Liver (tissue), 9 donors: Measurements from ENCODE around the gene C5. TPM values are rescaled to one million over a fixed set of nuclear protein-coding genes. Genes with fewer than 3 reads are reported as not detected.

Source experiments
- DNase-seq: peaks from one replicate; pipeline ENCODE4 v3.0.0-alpha.2; 2017; ENCODE audit warnings: low spot score
- H3K27ac ChIP-seq, 2 donors: one replicate each; pipeline ENCODE4 v1.7.0; 2013; ENCODE audit warnings: inconsistent platforms in 2 of 2, low read length in 2 of 2, control low read depth in 1 of 2, low read depth in 1 of 2, mild to moderate bottlenecking in 1 of 2
- H3K27me3 ChIP-seq, 4 donors: one replicate each; pipeline versions ENCODE4 v1.6.1 to v1.7.0; 2013; ENCODE audit warnings: low read length in 3 of 4, inconsistent platforms in 1 of 4, mild to moderate bottlenecking in 1 of 4, moderate library complexity in 1 of 4; ENCODE audit not compliant: control insufficient read depth in 4 of 4, insufficient read depth in 4 of 4
- H3K36me3 ChIP-seq, 4 donors: one replicate each; pipeline versions ENCODE4 v1.6.1 to v1.7.0; 2013; ENCODE audit warnings: low read length in 3 of 4, mild to moderate bottlenecking in 3 of 4, low read depth in 1 of 4, moderate library complexity in 1 of 4; ENCODE audit not compliant: control insufficient read depth in 4 of 4, insufficient read depth in 3 of 4
- H3K4me1 ChIP-seq, 4 donors: one replicate each; pipeline versions ENCODE4 v1.6.1 to v1.7.0; 2013; ENCODE audit warnings: low read length in 3 of 4, mild to moderate bottlenecking in 3 of 4, moderate library complexity in 1 of 4; ENCODE audit not compliant: control insufficient read depth in 4 of 4, insufficient read depth in 4 of 4
- H3K4me3 ChIP-seq, 3 donors: one replicate each; pipeline versions ENCODE4 v1.6.1 to v1.7.0; 2013; ENCODE audit warnings: low read length in 3 of 3, control low read depth in 1 of 3, low read depth in 1 of 3, mild to moderate bottlenecking in 1 of 3
- H3K9ac ChIP-seq, 2 donors: one replicate each; pipeline ENCODE4 v1.7.0; 2013; ENCODE audit warnings: low read length in 2 of 2, mild to moderate bottlenecking in 2 of 2, moderate library complexity in 2 of 2, control low read depth in 1 of 2, low read depth in 1 of 2
- H3K9me3 ChIP-seq, 4 donors: one replicate each; pipeline versions ENCODE4 v1.6.1 to v1.7.0; 2013; ENCODE audit warnings: low read length in 3 of 4; ENCODE audit not compliant: control insufficient read depth in 4 of 4
- EGR1 ChIP-seq, 2 donors: IDR thresholded peaks; 2 replicates each; pipeline ENCODE4 v1.6.1; 2016 to 2018; ENCODE audit warnings: antibody characterized with exemption in 2 of 2, low read depth in 2 of 2
- FOXA1 ChIP-seq: IDR thresholded peaks from 2 replicates; pipeline ENCODE4 v1.6.1; 2016; ENCODE audit warnings: antibody characterized with exemption
- FOXA2 ChIP-seq: IDR thresholded peaks from 2 replicates; pipeline ENCODE4 v1.6.1; 2016; ENCODE audit warnings: antibody characterized with exemption
- GABPA ChIP-seq, 2 donors: IDR thresholded peaks in 1 of 2; conservative IDR thresholded peaks in 1 of 2; 2 replicates each; pipeline ENCODE4 v1.6.1; 2016; ENCODE audit warnings: antibody characterized with exemption in 2 of 2, mild to moderate bottlenecking in 1 of 2, moderate library complexity in 1 of 2
- HNF4A ChIP-seq, 2 donors: conservative IDR thresholded peaks; 2 replicates each; pipeline ENCODE4 v1.6.1; 2016; ENCODE audit warnings: antibody characterized with exemption in 2 of 2, mild to moderate bottlenecking in 2 of 2
- HNF4G ChIP-seq: IDR thresholded peaks from 2 replicates; pipeline ENCODE4 v1.6.1; 2016; ENCODE audit warnings: antibody characterized with exemption
- JUND ChIP-seq, 2 donors: IDR thresholded peaks; 2 replicates each; pipeline ENCODE4 v1.6.1; 2016; ENCODE audit warnings: antibody characterized with exemption in 2 of 2
- NR2F2 ChIP-seq: IDR thresholded peaks from 2 replicates; pipeline ENCODE4 v1.6.1; 2016; ENCODE audit warnings: antibody characterized with exemption
- RAD21 ChIP-seq, 2 donors: IDR thresholded peaks; 2 replicates each; pipeline ENCODE4 v1.6.1; 2016; ENCODE audit warnings: antibody characterized with exemption in 2 of 2, mild to moderate bottlenecking in 2 of 2
- RXRA ChIP-seq, 2 donors: IDR thresholded peaks; 2 replicates each; pipeline ENCODE4 v1.6.1; 2017 to 2018; ENCODE audit warnings: antibody characterized with exemption in 2 of 2, mild to moderate bottlenecking in 1 of 2
- SP1 ChIP-seq: IDR thresholded peaks from 2 replicates; pipeline ENCODE4 v1.6.1; 2018; ENCODE audit warnings: antibody characterized with exemption, mild to moderate bottlenecking
- TAF1 ChIP-seq: conservative IDR thresholded peaks from 2 replicates; pipeline ENCODE4 v1.6.1; 2016; ENCODE audit warnings: antibody characterized with exemption, mild to moderate bottlenecking
- YY1 ChIP-seq: IDR thresholded peaks from 2 replicates; pipeline ENCODE4 v1.6.1; 2016; ENCODE audit warnings: antibody characterized with exemption, mild to moderate bottlenecking
- WGBS: extraction: QIAGEN DNeasy Blood & Tissue Kit; methylation state at CpG from one replicate; pipeline ENCODE4 v1.1.7; 2013; 5-methylcytosine and 5-hydroxymethylcytosine counted together
- polyA plus RNA-seq, 2 donors: library from polyadenylated mRNA; stranded (reverse) in 1 of 2; unstranded in 1 of 2; fragments of 200-250 nt in 1 of 2; fragments of >200 nt in 1 of 2; fragmentation: Nextera tagmentation in 1 of 2; extraction: Ambion mirVana in 1 of 2; gene quantifications; one replicate each; pipeline versions ENCODE4 v1.2.1 to v1.2.3, GENCODE V29; 2013 to 2015
- total RNA-seq, 2 donors: library from RNA; depleted of rRNA; stranded (reverse); fragments of >200 nt; gene quantifications; one replicate each; pipeline ENCODE4 v1.2.3, GENCODE V29; 2014
- TF ChIP-seq, protein P1 (sequence below): fragments of 150-350 bp; IDR thresholded peaks from 2 replicates; pipeline ENCODE4 v1.5.1; 2017; ENCODE audit warnings: improper control_type of control experiment, low read depth, low read length; ENCODE audit not compliant: missing input control
- TF ChIP-seq, protein P2 (sequence below): IDR thresholded peaks from 2 replicates; pipeline ENCODE4 v1.6.1; 2016; ENCODE audit warnings: antibody characterized with exemption
- TF ChIP-seq, protein P3 (sequence below): IDR thresholded peaks from 2 replicates; pipeline ENCODE4 v1.6.1; 2016; ENCODE audit warnings: antibody characterized with exemption, mild to moderate bottlenecking
- TF ChIP-seq, protein P4 (sequence below): IDR thresholded peaks from 2 replicates; pipeline ENCODE4 v1.6.1; 2016; ENCODE audit warnings: antibody characterized with exemption
- TF ChIP-seq, protein P5 (sequence below): IDR thresholded peaks from 2 replicates; pipeline ENCODE4 v1.6.1; 2016; ENCODE audit warnings: antibody characterized with exemption
- donor health status: healthy.
- donor health status: healthy.
- donor health status: healthy.
- donor health status: healthy.
- donor health status: healthy.

The C5 gene
- total RNA-seq: 100 to 1,000 TPM; 456 to 485 TPM
- polyA plus RNA-seq: 100 to 1,000 TPM; 127 to 266 TPM

DNA sequence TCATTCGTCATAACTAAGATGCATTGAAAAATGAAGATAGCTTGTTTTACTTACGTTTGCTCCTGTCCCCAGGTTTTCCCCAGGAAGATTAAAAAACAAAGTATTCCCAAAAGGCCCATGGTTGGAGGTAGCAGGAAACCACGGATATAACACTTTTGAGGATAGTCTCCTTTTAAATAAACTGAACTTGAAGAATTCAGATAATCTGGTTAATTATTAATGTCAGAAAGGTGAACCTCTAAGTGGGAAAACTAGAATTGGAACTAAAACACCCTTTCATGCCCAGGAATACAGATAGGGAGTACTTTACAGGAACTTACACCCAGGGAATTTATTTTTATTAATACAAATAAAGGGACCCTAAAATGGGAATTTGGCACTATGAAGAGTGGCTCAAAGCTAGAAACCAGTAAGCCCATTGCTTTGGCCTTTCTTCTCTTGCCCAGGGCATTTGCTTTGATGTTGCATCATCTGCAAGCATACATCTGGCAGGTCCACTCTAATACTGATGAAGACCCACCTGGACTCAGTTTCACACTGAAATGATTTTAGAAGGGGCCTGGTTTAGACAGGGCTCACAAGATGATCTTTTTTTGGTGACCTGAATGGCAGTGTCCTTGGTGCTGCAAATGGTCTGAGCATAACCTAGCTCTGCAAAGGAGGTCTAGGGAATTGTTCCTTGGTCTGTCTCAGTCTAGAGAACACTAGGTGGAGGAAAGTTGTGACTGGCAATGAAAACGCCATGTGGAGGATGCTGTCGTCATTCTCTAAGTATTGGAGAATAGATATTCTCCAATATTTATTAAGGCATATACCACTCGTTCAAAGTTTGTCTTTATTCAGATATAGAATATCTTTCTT lies at the start of gene C5:
C5 (minus strand) TSS at position 148 of the 861 bp plus-strand sequence; CDS start at position 119, 29 bp downstream.
- H3K4me3 ChIP-seq: peak within 1 kb of the TSS; percentile 69 to 98 (median 94)
- H3K27me3 ChIP-seq: no peaks in the 10 kb centered on the region
- WGBS: 32% methylated on average over 6 of the region's 6 CpGs
- TF ChIP-seq RAD21 (IDR thresholded peaks at IDR 0.05) (peak in 1 of 2 donors; percentile 12), HNF4G (no peak), GABPA (IDR thresholded peaks at IDR 0.05 in 1 of 2, conservative IDR thresholded peaks at IDR 0.05 in 1 of 2) (no peak), NR2F2 (no peak), JUND (IDR thresholded peaks at IDR 0.05) (peak; percentile 38 to 40), SP1 (peak; percentile 53), YY1 (peak; percentile 48), FOXA1 (no peak), FOXA2 (no peak), RXRA (IDR thresholded peaks at IDR 0.05) (peak; percentile 36 to 44), HNF4A (conservative IDR thresholded peaks at IDR 0.05) (peak; percentile 40 to 45), TAF1 (peak; percentile 86), EGR1 (IDR thresholded peaks at IDR 0.05; ENCODE audit: low read depth in 2 of 2) (no peak)
- TF ChIP-seq, protein P1, sequence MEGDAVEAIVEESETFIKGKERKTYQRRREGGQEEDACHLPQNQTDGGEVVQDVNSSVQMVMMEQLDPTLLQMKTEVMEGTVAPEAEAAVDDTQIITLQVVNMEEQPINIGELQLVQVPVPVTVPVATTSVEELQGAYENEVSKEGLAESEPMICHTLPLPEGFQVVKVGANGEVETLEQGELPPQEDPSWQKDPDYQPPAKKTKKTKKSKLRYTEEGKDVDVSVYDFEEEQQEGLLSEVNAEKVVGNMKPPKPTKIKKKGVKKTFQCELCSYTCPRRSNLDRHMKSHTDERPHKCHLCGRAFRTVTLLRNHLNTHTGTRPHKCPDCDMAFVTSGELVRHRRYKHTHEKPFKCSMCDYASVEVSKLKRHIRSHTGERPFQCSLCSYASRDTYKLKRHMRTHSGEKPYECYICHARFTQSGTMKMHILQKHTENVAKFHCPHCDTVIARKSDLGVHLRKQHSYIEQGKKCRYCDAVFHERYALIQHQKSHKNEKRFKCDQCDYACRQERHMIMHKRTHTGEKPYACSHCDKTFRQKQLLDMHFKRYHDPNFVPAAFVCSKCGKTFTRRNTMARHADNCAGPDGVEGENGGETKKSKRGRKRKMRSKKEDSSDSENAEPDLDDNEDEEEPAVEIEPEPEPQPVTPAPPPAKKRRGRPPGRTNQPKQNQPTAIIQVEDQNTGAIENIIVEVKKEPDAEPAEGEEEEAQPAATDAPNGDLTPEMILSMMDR: no peak
- TF ChIP-seq, protein P2, sequence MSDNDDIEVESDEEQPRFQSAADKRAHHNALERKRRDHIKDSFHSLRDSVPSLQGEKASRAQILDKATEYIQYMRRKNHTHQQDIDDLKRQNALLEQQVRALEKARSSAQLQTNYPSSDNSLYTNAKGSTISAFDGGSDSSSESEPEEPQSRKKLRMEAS: no peak
- TF ChIP-seq, protein P3, sequence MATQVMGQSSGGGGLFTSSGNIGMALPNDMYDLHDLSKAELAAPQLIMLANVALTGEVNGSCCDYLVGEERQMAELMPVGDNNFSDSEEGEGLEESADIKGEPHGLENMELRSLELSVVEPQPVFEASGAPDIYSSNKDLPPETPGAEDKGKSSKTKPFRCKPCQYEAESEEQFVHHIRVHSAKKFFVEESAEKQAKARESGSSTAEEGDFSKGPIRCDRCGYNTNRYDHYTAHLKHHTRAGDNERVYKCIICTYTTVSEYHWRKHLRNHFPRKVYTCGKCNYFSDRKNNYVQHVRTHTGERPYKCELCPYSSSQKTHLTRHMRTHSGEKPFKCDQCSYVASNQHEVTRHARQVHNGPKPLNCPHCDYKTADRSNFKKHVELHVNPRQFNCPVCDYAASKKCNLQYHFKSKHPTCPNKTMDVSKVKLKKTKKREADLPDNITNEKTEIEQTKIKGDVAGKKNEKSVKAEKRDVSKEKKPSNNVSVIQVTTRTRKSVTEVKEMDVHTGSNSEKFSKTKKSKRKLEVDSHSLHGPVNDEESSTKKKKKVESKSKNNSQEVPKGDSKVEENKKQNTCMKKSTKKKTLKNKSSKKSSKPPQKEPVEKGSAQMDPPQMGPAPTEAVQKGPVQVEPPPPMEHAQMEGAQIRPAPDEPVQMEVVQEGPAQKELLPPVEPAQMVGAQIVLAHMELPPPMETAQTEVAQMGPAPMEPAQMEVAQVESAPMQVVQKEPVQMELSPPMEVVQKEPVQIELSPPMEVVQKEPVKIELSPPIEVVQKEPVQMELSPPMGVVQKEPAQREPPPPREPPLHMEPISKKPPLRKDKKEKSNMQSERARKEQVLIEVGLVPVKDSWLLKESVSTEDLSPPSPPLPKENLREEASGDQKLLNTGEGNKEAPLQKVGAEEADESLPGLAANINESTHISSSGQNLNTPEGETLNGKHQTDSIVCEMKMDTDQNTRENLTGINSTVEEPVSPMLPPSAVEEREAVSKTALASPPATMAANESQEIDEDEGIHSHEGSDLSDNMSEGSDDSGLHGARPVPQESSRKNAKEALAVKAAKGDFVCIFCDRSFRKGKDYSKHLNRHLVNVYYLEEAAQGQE: no peak
- TF ChIP-seq, protein P4, sequence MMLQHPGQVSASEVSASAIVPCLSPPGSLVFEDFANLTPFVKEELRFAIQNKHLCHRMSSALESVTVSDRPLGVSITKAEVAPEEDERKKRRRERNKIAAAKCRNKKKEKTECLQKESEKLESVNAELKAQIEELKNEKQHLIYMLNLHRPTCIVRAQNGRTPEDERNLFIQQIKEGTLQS: peak; percentile 92
- TF ChIP-seq, protein P5, sequence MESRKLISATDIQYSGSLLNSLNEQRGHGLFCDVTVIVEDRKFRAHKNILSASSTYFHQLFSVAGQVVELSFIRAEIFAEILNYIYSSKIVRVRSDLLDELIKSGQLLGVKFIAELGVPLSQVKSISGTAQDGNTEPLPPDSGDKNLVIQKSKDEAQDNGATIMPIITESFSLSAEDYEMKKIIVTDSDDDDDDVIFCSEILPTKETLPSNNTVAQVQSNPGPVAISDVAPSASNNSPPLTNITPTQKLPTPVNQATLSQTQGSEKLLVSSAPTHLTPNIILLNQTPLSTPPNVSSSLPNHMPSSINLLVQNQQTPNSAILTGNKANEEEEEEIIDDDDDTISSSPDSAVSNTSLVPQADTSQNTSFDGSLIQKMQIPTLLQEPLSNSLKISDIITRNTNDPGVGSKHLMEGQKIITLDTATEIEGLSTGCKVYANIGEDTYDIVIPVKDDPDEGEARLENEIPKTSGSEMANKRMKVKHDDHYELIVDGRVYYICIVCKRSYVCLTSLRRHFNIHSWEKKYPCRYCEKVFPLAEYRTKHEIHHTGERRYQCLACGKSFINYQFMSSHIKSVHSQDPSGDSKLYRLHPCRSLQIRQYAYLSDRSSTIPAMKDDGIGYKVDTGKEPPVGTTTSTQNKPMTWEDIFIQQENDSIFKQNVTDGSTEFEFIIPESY: no peak
- H3K27ac ChIP-seq: peak within 1 kb of the TSS; percentile 58 to 86
- H3K4me1 ChIP-seq: peaks cover 8 to 42% (median 28%) of the 10 kb centered on the region in 4 donors
- no peak for DNase-seq
- no peaks in the 10 kb centered on the region for H3K9me3 ChIP-seq
- H3K36me3 ChIP-seq: no peaks in the 10 kb centered on the region
- peak within 1 kb of the TSS; percentile 75 to 91 for H3K9ac ChIP-seq
